Endothelial cell of umbilical vein (primary cell): ENCODE measurements around the gene CFAP161. TPM values are rescaled to one million over a fixed set of nuclear protein-coding genes. Genes with fewer than 3 reads are reported as not detected.

Experiments used
- BruUV-seq: library from RNA; stranded (reverse); fragments of 400-500 nt; replicated peaks from 2 replicates; lab custom pipeline; 2021; lab: Mats Ljungman, UMichigan
- CTCF ChIA-PET: fragments of 300-600, 350-600 bp; sonication (Branson Sonifier 250); formaldehyde crosslinking; loops from one replicate; lab custom pipeline; 2021; ENCODE audit warnings: antibody characterized with exemption, inconsistent platforms; lab: Charles Lee
- POLR2A ChIA-PET: fragments of 300-600, 350-600 bp; sonication (Branson Sonifier 250); formaldehyde crosslinking; loops from one replicate; lab custom pipeline; 2021; ENCODE audit warnings: antibody characterized with exemption, inconsistent platforms; lab: Charles Lee
- DNase-seq: peaks from one replicate; pipeline ENCODE4 v3.0.0-alpha.2; 2011; ENCODE audit warnings: low read depth, low spot score
- FAIRE-seq: peaks from 2 replicates; lab custom pipeline; 2011; peaks lifted over from hg19 to GRCh38; lab: Jason Lieb, UNC
- H2AFZ ChIP-seq: 2 replicates; pipeline ENCODE4 v1.6.0; 2012; ENCODE audit warnings: low read depth, low read length, control low read depth, inconsistent platforms
- H3K27ac ChIP-seq: 2 replicates; pipeline ENCODE4 v1.5.1; 2011; ENCODE audit warnings: low read depth, mild to moderate bottlenecking, control low read depth, low read length, moderate library complexity; ENCODE audit not compliant: insufficient read depth
- H3K27me3 ChIP-seq, 2 experiments: 2 replicates each; pipeline versions ENCODE4 v1.6.0 to v1.6.1; 2011; ENCODE audit warnings: low read length in 2 of 2, mixed read lengths in 1 of 2; ENCODE audit not compliant: control insufficient read depth in 2 of 2, insufficient read depth in 2 of 2
- H3K36me3 ChIP-seq, 2 experiments: 2 replicates in 1 of 2; 3 replicates in 1 of 2; pipeline ENCODE4 v1.5.1; 2011; ENCODE audit warnings: low read length in 2 of 2, mild to moderate bottlenecking in 1 of 2, moderate library complexity in 1 of 2; ENCODE audit not compliant: control insufficient read depth in 2 of 2, insufficient read depth in 2 of 2; ENCODE audit errors: extremely low read depth in 1 of 2
- H3K4me1 ChIP-seq: 3 replicates; pipeline ENCODE4 v1.5.1; 2011; ENCODE audit warnings: mild to moderate bottlenecking, low read length; ENCODE audit not compliant: control insufficient read depth, insufficient read depth; ENCODE audit errors: extremely low read depth
- H3K4me2 ChIP-seq: 2 replicates; pipeline ENCODE4 v1.6.1; 2011; ENCODE audit warnings: low read length, control low read depth, mixed read lengths; ENCODE audit not compliant: insufficient read depth
- H3K4me3 ChIP-seq, 3 experiments: fragments of 200-600 bp in 1 of 3; sonication (generic), shearing (Covaris generic) in 1 of 3; replicated peaks in 1 of 3; 2 replicates each; pipeline ENCODE4 v1.5.1; 2011 to 2016; ENCODE audit warnings: control low read depth in 3 of 3, low read length in 3 of 3, mild to moderate bottlenecking in 2 of 3, inconsistent platforms in 1 of 3, low read depth in 1 of 3, moderate library complexity in 1 of 3; ENCODE audit not compliant: insufficient read depth in 1 of 3
- H3K79me2 ChIP-seq: 2 replicates; pipeline ENCODE4 v1.6.0; 2012; ENCODE audit warnings: low read length, inconsistent platforms; ENCODE audit not compliant: control insufficient read depth, insufficient read depth
- H3K9ac ChIP-seq: replicated peaks from 2 replicates; pipeline ENCODE3; 2011; ENCODE audit warnings: low read length, control low read depth; ENCODE audit not compliant: insufficient read depth; ENCODE audit errors: extremely low read depth
- H3K9me1 ChIP-seq: replicated peaks from 3 replicates; pipeline ENCODE4 v1.6.0; 2011; ENCODE audit warnings: mild to moderate bottlenecking, low read length; ENCODE audit not compliant: control insufficient read depth, insufficient read depth; ENCODE audit errors: extremely low read depth
- H3K9me3 ChIP-seq: replicated peaks from 2 replicates; pipeline ENCODE4 v1.5.1; 2012; ENCODE audit warnings: low read length, inconsistent platforms; ENCODE audit not compliant: control insufficient read depth, insufficient read depth
- H4K20me1 ChIP-seq: replicated peaks from 2 replicates; pipeline ENCODE3; 2011; ENCODE audit warnings: mild to moderate bottlenecking, low read length; ENCODE audit not compliant: control insufficient read depth, insufficient read depth; ENCODE audit errors: extremely low read depth
- EZH2 ChIP-seq: IDR thresholded peaks from 2 replicates; pipeline ENCODE4 v1.6.1; 2012; ENCODE audit warnings: borderline replicate concordance, low read depth, mild to moderate bottlenecking, moderate library complexity, low read length, inconsistent platforms; ENCODE audit not compliant: severe bottlenecking
- FOS ChIP-seq: IDR thresholded peaks from 2 replicates; pipeline ENCODE4 v1.6.1; 2011; ENCODE audit warnings: mild to moderate bottlenecking, low read length, moderate library complexity, borderline replicate concordance; ENCODE audit not compliant: insufficient read depth
- GATA2 ChIP-seq: IDR thresholded peaks from 2 replicates; pipeline ENCODE4 v1.7.0; 2011; ENCODE audit warnings: low read depth, mild to moderate bottlenecking, moderate library complexity, mixed read lengths, low read length; ENCODE audit not compliant: insufficient read length, insufficient read depth
- JUN ChIP-seq: IDR thresholded peaks from 2 replicates; pipeline ENCODE4 v1.6.1; 2011; ENCODE audit warnings: borderline replicate concordance, low read depth; ENCODE audit not compliant: insufficient read length, insufficient read depth
- MYC ChIP-seq: IDR thresholded peaks from one replicate; pipeline ENCODE4 v1.6.1; 2011; ENCODE audit warnings: mild to moderate bottlenecking, low read depth, low read length
- POLR2A ChIP-seq: IDR thresholded peaks from 2 replicates; pipeline ENCODE4 v1.6.1; 2012; ENCODE audit warnings: low read depth, mild to moderate bottlenecking, control low read depth, low read length
- POLR2AphosphoS5 ChIP-seq: IDR thresholded peaks from 2 replicates; pipeline ENCODE4 v1.6.1; 2012; ENCODE audit warnings: low read depth, mild to moderate bottlenecking, control low read depth, low read length, moderate library complexity; ENCODE audit not compliant: insufficient read depth
- dilution Hi-C: fragments of 300-500 bp; cut with MboI; formaldehyde crosslinking; loops from one replicate; pipeline ENCODE4 v1.15.0; 2019; ENCODE audit warnings: low sequenced_read_pairs; ENCODE audit not compliant: extremely low pct_ligation_motif_present
- intact Hi-C: fragments of 100-400 bp; cut with micrococcal nuclease; formaldehyde crosslinking; loops from one replicate; pipeline ENCODE4 v1.10.0; 2022
- polyA plus RNA-seq, 4 experiments: library from polyadenylated mRNA; depleted of rRNA in 3 of 4; stranded (reverse) in 3 of 4; unstranded in 1 of 4; fragments of >200 nt; gene quantifications; 2 replicates each; pipeline versions ENCODE4 v1.2.1 to v1.2.3, GENCODE V29; 2011 to 2012; ENCODE audit warnings: missing spikeins in 1 of 4
- total RNA-seq: library from RNA; stranded (reverse); gene quantifications from 2 replicates; pipeline ENCODE4 v1.2.3, GENCODE V29; 2021
- TF ChIP-seq, protein P1 (sequence below), 2 donors: IDR thresholded peaks; 1 replicate in 1 of 2; 2 replicates in 1 of 2; pipeline ENCODE4 v1.5.1; 2011; ENCODE audit warnings: low read length in 2 of 2, mild to moderate bottlenecking in 2 of 2, moderate library complexity in 2 of 2, control low read depth in 1 of 2, inconsistent platforms in 1 of 2, low read depth in 1 of 2; ENCODE audit not compliant: insufficient read depth in 1 of 2; ENCODE audit errors: extremely low read depth in 1 of 2
- TF ChIP-seq, protein P2 (sequence below): IDR thresholded peaks from 2 replicates; pipeline ENCODE4 v1.6.1; 2011; ENCODE audit not compliant: insufficient read depth, insufficient read length

The CFAP161 gene
- total and polyA plus RNA-seq, 2 donors (not counting 3 experiments of a cell fraction or from before 2014, with no cell fraction given), result 0.08 TPM; not detected in 1

- H3K4me3 ChIP-seq, result no peak overlapping the region
- CTCF ChIA-PET, result interaction anchor here (1.2 to 2.6 kb wide), 3 partner anchors 9 to 92 kb away, joined by 3 to 12 read pairs (median 11); no protein-coding TSS in a partner anchor
- dilution Hi-C loops (no loop called here), intact Hi-C loops (no loop called here)
- no peak overlapping the region for H3K27ac ChIP-seq
- H3K27me3 ChIP-seq, result peaks cover 0 to 5% of the 10 kb centered on the region in 2 experiments
- H3K79me2 ChIP-seq, result no peaks in the 10 kb centered on the region
- no peak for FAIRE-seq
- no peaks in the 10 kb centered on the region for H4K20me1 ChIP-seq
- TF ChIP-seq GATA2 (no peak), FOS (no peak), JUN (no peak), EZH2 (no peak), POLR2AphosphoS5 (no peak), POLR2A (no peak), MYC (no peak)
- TF ChIP-seq, protein P1, sequence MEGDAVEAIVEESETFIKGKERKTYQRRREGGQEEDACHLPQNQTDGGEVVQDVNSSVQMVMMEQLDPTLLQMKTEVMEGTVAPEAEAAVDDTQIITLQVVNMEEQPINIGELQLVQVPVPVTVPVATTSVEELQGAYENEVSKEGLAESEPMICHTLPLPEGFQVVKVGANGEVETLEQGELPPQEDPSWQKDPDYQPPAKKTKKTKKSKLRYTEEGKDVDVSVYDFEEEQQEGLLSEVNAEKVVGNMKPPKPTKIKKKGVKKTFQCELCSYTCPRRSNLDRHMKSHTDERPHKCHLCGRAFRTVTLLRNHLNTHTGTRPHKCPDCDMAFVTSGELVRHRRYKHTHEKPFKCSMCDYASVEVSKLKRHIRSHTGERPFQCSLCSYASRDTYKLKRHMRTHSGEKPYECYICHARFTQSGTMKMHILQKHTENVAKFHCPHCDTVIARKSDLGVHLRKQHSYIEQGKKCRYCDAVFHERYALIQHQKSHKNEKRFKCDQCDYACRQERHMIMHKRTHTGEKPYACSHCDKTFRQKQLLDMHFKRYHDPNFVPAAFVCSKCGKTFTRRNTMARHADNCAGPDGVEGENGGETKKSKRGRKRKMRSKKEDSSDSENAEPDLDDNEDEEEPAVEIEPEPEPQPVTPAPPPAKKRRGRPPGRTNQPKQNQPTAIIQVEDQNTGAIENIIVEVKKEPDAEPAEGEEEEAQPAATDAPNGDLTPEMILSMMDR (IDR thresholded peaks at IDR 0.05; ENCODE audit: extremely low read depth in 1 of 2, insufficient read depth in 1 of 2, low read depth in 1 of 2, low read length in 2 of 2), result no peak
- TF ChIP-seq, protein P2, sequence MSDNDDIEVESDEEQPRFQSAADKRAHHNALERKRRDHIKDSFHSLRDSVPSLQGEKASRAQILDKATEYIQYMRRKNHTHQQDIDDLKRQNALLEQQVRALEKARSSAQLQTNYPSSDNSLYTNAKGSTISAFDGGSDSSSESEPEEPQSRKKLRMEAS, result no peak
- H3K4me1 ChIP-seq, result no peaks in the 10 kb centered on the region
- H2AFZ ChIP-seq, result no peak overlapping the region
- POLR2A ChIA-PET, result no interaction called here
- H3K9me1 ChIP-seq, result no peaks in the 10 kb centered on the region
- no TSS peak for BruUV-seq
- DNase-seq, result no peak
- H3K4me2 ChIP-seq, result no peak overlapping the region
- no peaks in the 10 kb centered on the region for H3K9me3 ChIP-seq
- H3K9ac ChIP-seq, result no peak overlapping the region
- no peaks in the 10 kb centered on the region for H3K36me3 ChIP-seq
Measured at GRCh38 chr15:81174125-81174791, 40.2 kb downstream of the CFAP161 start.
